ENCODE results near the gene HOOK2.

DNA sequence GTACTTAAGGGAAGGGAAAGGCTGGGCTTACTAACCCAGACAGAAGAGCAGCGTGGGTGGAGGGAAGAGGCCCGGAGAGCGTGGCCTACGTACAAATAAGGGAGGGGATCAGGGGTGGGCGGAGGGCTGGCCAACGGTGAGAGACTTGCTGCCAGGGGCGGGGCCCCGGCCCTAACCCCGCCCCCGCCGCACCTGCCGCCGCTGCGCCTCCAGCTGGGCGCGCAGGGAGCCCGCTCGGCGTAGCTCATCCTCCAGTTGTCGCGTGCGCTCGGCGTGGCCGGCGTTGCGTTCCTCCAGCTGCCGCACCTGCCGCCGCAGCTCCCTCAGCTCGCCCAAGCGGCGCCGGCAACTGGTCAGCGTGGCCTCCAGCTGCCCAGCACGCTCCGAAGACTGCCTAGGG is 5.7 kb downstream of the HOOK2 start:
- TF ChIP-seq EZH2 (IDR thresholded peaks at IDR 0.05; ENCODE audit: insufficient read depth, low read length), result no peak
- TF ChIP-seq, protein P1, sequence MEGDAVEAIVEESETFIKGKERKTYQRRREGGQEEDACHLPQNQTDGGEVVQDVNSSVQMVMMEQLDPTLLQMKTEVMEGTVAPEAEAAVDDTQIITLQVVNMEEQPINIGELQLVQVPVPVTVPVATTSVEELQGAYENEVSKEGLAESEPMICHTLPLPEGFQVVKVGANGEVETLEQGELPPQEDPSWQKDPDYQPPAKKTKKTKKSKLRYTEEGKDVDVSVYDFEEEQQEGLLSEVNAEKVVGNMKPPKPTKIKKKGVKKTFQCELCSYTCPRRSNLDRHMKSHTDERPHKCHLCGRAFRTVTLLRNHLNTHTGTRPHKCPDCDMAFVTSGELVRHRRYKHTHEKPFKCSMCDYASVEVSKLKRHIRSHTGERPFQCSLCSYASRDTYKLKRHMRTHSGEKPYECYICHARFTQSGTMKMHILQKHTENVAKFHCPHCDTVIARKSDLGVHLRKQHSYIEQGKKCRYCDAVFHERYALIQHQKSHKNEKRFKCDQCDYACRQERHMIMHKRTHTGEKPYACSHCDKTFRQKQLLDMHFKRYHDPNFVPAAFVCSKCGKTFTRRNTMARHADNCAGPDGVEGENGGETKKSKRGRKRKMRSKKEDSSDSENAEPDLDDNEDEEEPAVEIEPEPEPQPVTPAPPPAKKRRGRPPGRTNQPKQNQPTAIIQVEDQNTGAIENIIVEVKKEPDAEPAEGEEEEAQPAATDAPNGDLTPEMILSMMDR (IDR thresholded peaks at IDR 0.05; ENCODE audit: insufficient read depth, low read depth, low read length), result no peak

Measured in astrocyte (in vitro differentiated cells and primary cell).